RKO (cell line): ENCODE measurements around the gene SLC2A13.
"Not testable (repeated sequence)": the region's sequence is repeated elsewhere in the genome, so short reads cannot be mapped to it uniquely, and the experiment has no call there.

ENCODE experiments used
- DNase-seq: peaks from one replicate; pipeline ENCODE4 v3.0.0-alpha.2; 2016; ENCODE audit warnings: low spot score

The SLC2A13 gene

DNA sequence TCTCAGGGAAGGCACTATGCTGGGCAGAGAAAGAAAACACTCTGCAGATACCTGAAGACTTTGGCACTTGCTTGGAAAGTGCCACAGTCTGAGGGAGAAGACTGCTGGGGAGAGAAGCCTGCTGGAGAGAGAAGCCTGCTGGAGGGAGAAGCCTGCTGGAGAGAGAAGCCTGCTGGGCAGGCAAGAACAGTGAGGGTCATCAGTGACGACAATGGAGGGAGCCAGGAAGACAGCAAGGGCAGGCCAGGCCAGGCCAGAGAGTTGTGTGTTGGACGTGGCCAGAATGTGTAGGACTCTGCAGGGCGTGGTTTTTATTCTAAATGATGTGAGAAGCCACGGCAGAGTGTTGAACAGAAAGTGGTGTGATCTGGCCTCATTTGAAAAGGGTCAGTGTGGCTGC lies 301.0 kb downstream of the SLC2A13 start:
- DNase-seq, result no peak

DNA sequence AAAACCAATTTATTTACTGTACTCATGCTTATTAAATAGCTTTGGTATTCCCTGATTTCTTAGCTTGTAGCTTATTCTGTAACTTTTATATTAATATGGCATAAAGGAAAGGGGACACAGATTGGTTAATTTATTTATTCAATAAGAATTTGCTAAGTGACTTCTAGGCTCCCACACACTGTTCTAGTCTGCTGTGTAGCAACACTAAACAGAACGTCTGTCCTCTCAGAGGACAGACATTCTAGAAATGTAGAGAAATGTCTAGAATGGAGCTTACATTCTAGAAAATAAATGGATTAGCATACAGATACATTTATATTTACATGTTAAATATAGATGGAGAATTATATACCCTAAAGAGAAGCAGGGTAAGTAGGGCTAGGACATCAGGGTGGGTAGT lies 301.4 kb downstream of the SLC2A13 start:
- no peak for DNase-seq

- DNase-seq, result no peak
These were observed 302.7 kb downstream of the SLC2A13 start for GRCh38 chr12:39803151-39803550.

DNA sequence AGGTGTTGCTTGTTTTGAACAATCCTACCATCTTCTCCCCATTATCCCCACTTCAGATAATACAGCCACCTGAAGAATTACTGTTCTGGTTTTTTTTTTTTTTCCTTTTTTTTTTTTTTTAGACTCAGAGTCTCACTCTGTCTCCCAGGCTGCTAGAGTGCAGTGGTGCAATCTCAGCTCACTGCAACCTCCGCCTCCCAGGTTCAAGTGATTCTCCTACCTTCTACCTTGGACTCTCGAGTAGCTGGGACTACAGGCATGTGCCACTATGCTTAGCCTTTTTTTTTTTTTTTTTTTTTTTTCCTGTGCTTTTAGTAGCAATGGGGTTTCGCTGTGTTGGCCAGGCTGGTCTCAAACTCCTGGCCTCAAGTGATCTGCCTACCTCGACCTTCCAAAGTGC lies 306.9 kb downstream of the SLC2A13 start:
- DNase-seq, result no peak

DNA sequence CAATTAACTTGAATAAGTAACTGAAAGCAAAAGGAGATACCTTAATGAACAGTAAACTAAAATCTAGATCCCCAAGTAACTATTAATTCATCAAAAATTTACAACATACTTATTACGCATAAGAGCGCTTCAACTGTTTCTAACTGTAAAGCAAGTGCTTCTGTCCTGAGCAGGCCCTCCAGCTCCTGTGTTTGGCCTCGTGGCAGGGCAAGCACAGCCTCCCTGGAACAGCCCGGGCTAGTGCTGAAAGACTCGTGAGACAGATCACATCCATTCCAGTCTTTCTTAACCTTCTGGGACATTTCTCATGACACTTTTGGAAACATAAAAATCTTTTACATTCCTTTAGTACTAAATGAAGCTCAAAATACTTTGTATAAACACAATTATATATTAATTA lies 307.5 kb downstream of the SLC2A13 start:
- DNase-seq, result no peak

GRCh38 chr12:39795481-39795880 lies 310.4 kb downstream of the SLC2A13 start:
- no peak for DNase-seq

GRCh38 chr12:39792938-39793337 lies 312.9 kb downstream of the SLC2A13 start:
- DNase-seq, result no peak

- DNase-seq, result no peak
These were observed 317.6 kb downstream of the SLC2A13 start for GRCh38 chr12:39788239-39788638.

GRCh38 chr12:39785814-39786213 lies 320.1 kb downstream of the SLC2A13 start:
- not testable (repeated sequence) for DNase-seq

GRCh38 chr12:39782026-39782545 lies 323.8 kb downstream of the SLC2A13 start:
- no peak for DNase-seq

DNA sequence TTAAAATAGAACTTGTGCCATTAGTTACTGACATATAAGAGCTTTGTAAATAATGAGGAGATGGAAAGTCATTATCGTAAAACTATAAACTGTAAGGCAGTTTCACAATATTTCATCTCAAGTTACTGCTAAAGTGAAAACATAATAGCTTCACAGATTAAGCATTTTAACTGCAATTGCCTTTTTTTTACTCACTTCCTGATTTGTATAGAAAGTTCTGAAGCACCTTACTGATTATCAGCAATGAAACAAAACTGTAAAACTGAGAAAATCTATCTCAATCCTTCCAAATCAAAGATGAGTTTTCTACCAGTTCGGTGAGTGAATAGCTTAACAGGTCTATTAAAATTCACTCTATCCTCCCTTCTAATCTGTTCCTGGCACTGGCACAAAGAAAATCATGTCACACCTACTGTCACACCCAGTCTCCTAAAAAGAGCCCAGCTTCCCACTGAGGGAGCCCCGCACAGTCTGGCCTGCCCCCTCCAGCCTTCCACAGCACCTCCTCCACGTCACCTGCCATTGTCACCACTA lies 324.9 kb downstream of the SLC2A13 start:
- no peak for DNase-seq

DNA sequence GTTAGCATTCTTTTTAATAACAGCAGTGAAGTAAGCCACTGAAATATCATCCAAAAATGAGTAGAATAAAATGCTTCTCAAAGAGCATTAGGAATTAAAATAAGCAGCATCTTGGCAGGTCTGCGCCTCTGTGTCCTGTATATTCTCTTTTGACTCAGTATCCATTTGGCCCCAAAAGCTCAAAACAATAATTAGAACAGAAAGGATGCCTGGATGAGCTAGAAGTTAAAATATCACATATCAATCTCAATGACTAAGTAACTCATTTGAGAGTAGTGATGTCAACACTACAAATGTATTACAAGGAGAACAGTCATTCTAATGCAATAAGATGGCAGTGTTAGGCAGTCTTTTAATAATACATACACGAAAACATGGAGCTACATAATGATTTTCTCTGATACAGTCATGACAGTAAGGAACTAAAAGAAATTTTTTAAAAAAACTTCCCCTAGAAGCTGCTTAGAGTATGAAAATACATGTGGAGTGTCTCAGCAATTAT lies 325.4 kb downstream of the SLC2A13 start:
- no peak for DNase-seq

DNA sequence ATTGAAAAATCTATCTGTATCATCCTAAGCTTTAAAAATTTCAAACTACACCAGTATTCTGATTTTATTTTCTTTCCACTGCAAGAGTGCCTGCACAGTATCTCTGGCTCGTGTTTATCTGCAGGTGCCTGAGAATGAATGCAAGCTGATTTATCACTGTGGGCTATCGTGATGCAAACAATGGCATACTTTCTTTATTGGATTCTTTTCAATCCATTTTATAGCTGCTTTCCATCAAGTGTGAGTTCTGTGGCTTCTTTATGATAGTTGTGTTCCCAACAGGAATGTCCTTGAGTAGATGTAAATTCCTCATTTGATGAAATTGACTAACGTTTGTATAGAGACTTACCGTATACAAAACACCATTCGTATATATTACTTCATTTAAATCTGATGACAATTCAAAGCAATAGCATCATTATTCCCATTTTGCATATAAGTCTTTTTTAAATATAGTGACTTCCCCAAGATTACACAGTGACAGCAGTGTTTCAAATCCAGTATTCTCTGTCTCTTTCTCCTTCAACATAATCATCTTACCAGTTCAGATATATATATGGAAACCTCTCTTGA lies 326.0 kb downstream of the SLC2A13 start:
- DNase-seq, result no peak

GRCh38 chr12:39777465-39777864 lies 328.4 kb downstream of the SLC2A13 start:
- no peak for DNase-seq

- DNase-seq, result no peak
These were observed 332.6 kb downstream of the SLC2A13 start for GRCh38 chr12:39773266-39773665.

- DNase-seq, result no peak
These were observed 333.0 kb downstream of the SLC2A13 start for GRCh38 chr12:39772821-39773259.

- no peak for DNase-seq
These were observed 334.4 kb downstream of the SLC2A13 start for GRCh38 chr12:39771456-39771855.

DNA sequence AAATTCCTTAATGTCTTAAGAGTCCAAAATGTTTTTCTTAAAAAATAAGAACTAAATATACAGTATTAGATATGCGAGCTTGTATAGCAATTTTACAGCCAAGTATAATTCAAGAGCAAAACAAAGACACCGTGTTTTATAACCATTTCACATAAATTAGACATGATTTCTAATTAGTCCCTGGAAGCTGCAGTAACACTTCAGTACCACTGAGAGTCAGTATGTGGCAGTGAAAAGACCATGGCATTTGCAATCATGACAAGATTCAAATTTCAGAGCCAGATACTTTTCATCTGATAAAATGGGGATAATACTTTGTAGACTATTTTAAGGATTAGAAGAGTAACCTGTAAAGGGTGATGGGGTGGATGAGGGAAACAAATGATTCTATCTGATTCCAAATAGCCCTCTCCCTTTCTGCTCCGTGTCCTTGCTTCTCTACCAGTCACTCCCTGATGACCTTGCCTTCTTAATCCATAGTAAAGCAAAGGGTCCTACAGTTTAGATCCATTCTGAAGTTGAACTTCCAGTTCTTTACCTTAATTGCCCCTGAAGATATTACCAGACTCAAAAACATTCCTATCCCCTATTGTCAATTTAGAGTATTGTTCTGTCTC lies 340.8 kb downstream of the SLC2A13 start:
- DNase-seq, result peak; percentile 71

GRCh38 chr12:39763890-39764169 lies 342.1 kb downstream of the SLC2A13 start:
- DNase-seq, result no peak

- DNase-seq, result no peak
These were observed 342.6 kb downstream of the SLC2A13 start for GRCh38 chr12:39763071-39763889.

DNA sequence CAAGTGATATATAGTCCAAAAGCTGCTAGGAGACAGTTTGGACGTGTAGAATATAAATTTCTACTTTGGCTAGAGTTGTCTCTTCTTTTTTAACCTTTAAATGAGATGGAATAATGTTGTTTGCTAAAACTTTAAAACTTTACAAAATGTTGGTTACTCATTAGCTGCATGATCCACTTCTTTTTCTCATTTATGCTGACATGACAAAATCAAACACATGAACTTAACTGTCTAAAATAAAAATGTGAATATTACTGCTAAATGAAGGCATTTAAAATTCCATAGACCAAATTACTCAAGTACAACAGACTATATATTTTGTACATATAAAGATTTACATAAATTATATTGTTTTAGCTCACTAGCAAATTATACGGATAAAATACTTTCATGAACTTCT lies 350.4 kb downstream of the SLC2A13 start:
- DNase-seq, result no peak

DNA sequence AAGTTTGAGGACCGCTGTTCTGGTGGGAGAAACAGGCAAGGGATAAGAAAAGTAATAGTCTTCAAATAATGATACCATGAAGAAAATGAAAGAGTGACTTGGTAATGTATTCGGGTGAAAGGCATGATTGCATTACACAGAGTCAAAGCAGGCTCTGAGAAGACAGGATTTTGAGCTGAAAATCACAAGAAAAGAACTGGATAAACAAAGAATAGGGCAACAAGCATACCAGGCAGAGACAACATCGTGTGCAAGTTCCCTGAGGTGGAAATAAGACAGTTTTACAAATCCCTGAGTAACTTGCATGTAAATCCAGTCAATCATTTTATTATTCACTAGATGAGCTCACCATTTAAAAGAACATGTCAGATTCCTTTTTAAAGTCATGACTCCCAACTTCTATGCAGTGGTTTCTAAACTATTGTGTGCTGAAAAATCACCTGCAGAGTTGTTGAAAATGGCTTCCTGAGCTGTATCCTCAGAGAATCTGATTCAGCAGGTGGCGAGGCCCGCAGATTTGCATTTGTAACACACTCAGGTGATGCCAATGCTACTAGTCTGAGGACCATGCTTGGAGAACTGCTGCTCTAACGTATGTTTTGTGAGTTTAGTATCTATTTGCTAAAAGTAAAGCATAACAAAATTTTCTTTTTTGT lies 353.3 kb downstream of the SLC2A13 start:
- no peak for DNase-seq
